NCI-H2081 treated with DMSO at 0.1 percent for 48 hours (cell line): Measurements from ENCODE around the gene SCML1.
A peak's percentile ranks its signal among the peaks of the same experiment; 100 is the strongest.

Experiments used
- DNase-seq: peaks from one replicate; lab custom pipeline; 2025; lab: John Stamatoyannopoulos, UW

Gene SCML1, protein sequence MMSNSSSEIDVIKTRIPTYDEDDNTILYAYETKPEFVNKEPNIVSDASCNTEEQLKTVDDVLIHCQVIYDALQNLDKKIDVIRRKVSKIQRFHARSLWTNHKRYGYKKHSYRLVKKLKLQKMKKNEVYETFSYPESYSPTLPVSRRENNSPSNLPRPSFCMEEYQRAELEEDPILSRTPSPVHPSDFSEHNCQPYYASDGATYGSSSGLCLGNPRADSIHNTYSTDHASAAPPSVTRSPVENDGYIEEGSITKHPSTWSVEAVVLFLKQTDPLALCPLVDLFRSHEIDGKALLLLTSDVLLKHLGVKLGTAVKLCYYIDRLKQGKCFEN

DNA sequence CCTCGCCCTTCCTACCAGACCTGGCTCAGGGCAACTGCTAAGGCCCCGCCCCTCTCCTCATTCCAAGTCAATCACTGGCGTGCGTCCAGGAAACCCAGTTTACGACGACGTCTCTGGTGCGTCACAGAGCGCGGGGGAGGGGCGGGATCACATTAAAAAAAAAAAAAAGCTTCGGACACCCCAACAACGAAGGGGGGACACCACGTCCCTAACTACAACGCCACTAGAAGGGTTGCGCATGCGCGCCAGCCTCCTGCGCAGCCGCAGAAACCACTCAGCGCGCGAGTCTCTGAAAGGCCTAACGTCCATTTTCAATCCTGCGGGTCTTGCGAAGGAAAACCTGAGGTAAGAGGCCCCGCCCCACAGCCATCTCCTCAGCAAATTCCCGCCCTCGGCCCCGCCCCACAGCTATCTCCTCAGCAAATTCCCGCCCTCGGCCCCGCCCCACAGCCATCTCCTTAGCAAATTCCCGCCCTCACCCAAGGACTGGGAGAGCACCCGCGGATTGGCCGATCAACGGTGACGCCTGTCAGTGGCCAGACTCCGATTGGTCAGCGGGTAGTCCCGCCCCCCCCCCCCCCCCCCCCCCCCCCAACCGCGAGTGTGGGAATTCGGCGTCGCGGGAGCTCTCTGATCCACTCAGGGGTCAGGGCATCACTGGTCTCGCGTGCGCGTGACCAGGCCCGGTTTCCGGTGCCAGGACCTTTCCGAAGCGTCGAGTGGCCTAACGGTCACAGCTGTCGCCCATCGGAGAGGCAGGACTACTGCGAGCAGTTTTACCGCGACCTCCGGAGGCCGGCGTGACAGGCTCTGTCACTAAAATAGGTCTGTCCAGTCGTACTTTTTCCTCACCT is at the start of gene SCML1:
SCML1 (plus strand) TSS at position 638 of the 854 bp plus-strand sequence. CDS start 6,694 bp downstream, outside the sequence.
- peak; percentile 87 for DNase-seq

DNA sequence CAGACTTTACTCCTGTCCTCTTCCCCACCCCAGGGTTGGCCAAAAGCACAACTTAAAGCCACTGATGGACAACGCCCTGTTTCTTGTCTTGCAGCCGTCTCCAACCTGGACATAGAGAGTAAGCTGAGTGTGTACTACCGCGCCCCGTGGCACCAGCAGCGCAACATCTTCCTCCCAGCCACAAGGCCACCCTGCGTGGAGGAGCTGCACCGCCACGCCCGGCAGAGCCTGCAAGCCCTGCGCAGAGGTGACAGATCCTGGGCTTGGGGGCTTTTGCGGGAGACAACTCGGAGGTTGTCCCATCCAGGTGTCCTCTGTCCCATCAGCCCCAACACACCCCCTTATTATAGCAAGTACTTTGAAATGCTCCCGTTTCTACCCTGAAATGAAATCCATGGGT is 49.6 kb upstream of the SCML1 start:
- no peak for DNase-seq

DNA sequence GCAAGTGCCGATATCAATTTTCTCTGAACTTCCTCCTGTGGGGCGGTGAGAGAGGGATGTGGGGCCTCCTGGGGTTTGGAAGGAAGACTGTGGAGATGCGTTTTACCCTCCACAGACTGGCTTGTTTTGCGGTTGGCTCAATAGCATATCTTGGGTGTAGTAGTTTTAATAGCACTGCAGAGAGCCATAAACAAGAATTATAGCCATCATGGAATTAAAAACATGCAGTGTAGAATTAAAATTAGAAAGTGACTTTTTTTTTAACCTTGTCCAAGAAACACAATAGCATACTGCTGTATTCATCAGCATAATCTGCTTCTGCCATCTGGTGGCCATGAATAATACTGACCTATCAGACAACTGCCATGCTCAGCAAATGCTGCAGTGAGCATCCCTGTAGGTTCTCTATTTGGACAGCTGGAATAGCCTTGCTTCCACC is 47.3 kb upstream of the SCML1 start:
- peak; percentile 35 for DNase-seq

DNA sequence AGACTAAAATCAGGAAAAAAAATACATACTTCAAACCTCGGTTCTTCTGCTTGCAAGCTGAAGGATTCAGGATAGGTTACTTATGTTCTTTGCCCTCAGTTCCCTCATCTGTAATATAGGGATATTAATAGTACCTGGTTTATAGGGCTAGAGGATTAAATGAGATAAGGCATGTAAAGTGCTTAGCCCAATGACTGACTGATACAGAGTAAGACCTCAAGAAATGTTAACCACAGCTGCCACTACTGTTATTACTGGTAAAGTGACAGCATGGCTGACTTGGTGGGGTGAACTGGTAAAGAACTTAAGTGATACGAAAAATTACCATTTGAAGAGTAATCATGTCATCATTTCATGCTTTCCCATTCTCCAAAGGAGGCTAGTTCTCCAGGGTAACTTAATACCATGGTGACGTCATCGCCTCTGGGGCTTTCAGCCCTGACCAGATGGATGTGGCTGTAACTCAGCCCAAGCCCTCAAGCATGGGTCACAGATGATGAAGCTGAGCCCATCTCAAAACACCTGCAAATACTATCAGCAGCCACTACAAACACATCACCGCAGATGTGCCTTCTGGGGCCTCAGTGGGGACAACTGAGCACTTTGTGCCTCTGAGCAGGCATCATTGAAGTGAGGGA is 44.5 kb upstream of the SCML1 start:
- DNase-seq: no peak

DNA sequence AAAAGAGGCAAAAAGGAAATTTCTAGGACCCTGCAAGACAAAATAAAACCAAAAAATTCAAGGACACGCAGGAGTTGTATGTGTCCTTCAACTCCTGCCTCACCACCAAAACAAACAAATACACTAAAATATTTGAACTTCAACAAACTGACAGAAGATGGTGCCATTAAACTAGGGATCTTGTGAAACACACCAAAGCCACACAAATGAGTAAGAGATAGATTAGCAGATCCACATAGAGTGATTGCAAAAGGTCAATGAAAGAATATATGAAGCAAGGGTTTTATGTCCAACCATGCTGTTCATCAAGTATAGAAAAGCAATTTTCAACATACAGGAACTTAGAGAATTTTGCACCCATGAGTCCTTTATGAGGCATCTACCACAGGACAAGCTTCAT is 40.1 kb upstream of the SCML1 start:
- DNase-seq: no peak

DNA sequence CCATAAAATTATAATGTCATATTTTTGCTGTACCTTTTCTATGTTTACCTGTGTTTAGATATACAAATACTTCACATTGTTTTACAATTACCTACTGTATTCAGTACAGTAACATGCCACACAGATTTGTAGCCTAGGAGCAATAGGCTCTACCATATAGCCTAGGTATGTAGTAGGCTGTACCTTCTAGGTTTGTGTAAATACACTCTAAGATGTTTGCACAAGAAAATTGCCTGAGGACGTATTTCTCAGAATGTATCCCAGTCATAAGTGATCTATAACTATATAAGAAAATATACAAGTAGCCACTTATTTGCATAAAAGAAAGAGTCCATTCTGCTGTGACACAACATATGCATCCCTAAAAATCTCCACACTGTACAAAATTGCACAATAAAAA is 36.3 kb upstream of the SCML1 start:
- no peak for DNase-seq

DNA sequence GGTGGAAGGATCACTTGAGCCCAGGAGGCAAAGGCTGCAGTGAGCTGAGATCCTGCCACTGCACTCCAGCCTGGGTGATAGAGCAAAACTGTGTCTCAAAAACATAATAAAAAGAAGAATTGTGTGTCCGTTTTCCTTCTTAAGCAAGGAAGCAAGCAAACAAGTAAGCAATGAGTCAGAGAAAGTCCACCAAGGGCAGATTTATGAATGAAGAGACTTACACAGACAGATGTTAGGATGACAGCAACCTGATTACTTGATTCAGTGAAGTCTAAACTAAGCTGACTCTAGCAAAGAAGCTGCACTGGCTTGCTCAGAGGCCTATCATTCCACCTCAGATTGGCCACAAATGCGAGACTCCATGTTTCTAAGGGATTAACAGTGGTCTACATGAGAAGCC is 34.1 kb upstream of the SCML1 start:
- DNase-seq: no peak

DNA sequence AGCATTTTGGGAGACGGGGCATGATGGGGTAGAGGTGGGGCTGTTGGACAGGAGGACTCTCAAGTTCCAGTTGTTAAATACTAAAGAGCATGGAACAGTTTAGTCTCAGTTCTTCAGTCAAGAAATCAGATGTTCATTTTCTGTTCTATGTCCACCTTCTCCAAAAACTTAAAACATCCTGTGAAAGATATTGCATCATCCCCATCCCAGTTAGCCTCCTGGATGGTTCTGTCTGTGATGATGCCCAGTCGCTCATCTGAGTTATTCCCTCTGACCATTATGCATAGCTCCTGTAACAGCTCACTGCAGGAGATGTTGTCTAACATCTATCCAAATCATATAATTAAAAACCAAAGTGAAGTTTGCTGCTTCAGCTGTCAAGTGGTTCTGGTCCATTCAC is 32.1 kb upstream of the SCML1 start:
- DNase-seq: no peak

DNA sequence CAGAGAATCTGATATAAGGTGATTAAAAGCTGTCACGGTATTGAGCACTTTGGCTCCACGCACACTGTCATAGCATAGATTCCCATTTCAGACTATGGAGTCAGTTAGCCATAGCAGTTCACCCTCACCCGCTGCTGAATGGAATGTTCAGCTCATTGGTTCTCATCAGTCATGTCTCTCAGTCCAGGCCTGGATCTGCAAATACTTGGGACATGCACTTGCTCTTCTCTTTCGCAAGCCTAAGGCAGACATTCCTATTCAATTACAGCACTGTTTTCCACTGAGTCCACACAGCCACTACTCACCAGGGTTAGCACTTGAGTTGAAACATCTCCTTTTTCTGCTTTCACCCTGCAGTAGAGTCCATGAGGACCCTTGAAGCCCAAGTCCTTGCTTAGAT is 30.6 kb upstream of the SCML1 start:
- no peak for DNase-seq

DNA sequence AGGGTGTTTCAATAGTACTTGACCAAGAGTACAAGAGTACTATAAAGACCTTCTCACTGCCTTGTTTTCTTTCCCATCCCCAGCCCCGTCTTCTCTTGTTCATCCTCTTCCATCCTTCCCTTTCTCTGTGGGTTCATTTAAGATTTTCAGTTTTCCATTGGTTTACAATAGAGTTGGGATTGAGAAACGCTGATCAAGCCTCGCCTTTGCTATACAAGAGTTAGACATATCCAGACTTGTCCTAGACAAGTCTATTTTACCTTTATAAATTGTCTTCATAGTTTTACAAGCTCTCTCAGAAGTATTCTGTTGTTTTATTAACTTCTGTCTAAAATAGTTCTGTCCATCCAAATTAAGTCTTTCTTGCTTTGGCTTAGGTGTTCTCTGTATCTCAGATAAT is 29.6 kb upstream of the SCML1 start:
- DNase-seq: no peak

DNA sequence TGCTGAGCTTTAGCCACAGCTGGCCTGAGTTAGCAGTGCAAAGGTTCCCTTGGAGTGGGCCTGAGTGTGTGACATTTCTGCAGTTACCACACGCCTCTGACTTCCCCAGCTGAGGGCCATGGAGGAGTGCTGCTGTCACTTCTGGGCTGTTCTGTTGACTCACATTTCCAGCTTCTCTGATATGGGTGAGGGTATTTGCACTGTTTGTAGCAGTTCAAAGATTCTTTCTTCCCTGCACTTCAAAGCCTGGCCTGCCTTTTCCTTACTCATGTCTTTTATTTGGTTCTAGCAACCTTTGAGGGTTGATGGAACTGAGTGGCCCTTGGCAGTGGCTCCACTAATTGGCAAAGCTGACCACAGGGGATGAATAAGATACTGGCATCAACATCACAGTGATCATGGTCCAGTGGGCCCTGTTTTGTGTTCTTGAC is 26.4 kb upstream of the SCML1 start:
- no peak for DNase-seq

DNA sequence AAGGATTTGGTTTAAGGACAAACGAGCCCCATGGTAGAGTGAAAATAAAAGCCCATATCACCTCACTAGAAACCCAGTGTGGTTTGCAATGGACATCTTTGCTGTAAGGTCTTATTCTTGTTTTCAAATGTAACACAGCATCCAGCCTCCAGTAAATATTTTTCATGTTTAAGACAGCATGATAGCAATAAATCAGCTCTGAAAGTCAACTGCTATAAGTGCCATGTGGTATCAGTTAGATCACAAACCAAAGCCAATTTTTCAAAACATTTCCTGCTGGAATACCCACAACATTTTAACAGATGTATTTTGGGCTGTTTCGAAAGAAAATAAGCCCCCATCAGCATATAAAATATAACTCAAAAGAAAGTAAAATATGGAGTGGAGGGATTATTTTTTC is 24.0 kb upstream of the SCML1 start:
- no peak for DNase-seq

DNA sequence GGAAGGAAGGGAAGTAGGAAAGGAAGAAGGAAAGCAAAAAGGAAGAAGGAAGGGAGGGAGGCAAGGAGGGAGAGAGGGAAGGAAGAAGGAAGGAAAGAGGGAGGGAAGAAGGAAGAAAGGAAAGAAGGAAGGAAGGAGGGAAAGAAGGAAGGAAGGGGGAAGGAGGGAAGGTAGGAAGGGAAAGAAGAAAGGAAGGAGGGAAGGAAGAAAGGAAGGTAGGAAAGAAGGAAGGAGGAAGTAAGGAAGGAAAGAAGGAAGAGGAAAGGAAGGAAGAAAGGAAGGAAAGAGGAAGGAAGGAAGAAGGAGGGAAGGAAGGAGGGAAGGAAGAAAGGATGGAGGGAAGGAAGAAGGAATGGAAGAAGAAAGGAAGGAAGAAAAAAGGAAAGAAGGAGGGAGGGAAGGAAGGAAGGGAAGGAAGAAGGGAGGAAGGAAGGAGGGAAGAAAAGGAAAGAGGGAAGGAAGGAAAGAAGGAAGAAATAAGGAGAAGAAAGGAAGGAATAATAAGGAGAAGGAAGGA is 18.6 kb upstream of the SCML1 start:
- DNase-seq: no peak

DNA sequence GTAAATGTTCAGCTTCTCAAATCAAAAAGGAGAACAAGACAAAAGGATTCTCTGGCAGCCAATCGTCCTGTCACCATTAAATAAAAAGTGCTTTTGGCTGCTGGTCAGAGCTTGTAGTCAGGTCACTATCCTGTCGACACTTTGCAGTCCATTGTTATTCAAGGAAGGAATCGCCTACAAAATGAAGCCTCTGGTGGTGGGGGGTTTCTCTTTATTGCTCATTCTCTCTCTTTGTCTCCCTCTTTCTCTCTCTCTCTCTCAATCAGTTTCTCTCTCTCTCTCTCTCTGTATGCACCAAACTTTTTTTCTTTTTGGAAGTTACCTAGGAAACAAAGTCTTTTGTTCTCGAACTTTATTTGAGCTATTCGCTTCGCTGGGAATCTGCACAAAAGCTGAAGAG is 17.6 kb upstream of the SCML1 start:
- DNase-seq: no peak

DNA sequence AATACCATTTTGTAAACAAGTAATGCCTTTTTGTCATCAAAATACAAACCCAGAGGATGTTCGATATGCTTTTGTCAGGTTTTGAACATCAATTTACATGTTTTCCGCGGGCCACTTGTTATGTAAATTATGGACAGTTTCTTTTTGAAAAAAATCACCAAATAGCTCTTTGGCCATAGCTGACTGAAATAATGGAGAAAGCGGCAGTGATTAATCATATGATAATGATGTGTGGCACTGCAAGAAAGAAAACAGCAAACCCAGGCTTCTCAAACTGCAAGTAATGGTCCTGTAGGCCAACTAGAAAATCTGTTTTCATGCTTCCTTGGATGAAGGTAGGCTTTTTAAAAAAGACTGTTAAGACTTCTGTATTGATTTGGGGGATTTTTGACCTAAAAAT is 15.6 kb upstream of the SCML1 start:
- DNase-seq: no peak

DNA sequence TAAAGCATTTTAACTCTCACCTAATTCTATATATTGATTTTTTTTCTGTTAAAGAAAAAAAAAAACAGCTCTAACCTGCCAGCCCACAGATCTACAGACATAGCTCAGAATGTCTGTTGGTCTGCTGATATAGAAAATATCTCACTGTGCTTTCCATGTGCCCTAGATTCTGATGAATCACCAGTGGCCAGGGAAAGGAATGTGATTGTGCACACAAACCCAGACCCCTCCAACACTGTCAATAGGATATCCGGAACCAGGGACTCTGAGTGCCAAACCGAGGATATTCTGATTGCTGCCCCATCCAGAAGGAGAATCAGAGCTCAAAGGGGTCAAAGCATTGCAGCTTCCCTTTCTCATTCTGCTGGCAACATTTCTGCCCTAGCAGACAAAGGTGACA is 12.1 kb upstream of the SCML1 start:
- no peak for DNase-seq

DNA sequence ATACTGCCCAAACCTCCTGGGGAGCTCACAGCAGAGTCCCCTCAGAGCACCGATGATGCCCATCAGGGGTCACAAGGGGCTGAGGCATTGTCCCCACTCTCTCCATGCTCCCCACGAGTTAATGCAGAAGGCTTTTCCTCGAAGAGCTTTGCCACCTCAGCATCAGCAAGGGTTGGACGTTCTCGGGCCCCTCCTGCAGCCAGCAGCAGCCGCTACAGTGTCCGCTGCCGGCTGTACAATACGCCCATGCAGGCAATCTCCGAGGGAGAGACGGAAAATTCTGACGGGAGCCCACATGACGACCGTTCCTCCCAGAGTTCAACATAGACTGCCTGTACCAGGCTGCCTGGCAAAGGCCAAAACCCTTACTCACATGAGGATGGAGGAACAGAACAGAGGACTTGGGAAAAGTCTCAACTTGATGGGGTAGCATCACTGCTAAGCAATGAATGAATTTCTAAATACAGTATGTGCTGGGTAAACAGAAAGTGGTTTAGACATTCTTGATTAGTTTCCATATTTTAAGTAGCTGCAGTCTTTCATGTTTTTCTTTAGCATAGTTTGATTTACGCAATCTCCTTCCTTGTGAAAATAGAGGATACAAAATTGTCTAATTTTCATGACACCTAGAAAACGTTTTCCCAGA is 5.0 kb upstream of the SCML1 start:
- DNase-seq: no peak

DNA sequence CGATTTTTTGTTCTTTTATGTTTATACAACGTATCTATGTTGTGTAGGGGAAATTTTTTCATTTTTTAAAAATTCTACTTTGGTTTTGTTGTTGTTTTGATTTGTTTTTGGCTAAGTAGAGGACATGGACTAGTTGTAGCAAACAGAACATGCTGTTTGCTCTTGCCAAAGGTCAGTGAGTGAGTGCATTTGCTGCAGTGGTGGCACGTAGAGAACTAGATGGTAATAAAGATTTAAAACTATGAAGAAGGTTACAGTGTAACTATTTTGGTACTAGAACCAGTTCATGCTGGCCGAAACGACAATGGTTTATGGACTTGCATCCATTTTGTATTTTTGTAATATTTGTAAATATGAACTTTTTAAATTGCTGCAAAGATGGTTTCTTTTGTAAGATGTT is 1.9 kb upstream of the SCML1 start:
- DNase-seq: no peak

DNA sequence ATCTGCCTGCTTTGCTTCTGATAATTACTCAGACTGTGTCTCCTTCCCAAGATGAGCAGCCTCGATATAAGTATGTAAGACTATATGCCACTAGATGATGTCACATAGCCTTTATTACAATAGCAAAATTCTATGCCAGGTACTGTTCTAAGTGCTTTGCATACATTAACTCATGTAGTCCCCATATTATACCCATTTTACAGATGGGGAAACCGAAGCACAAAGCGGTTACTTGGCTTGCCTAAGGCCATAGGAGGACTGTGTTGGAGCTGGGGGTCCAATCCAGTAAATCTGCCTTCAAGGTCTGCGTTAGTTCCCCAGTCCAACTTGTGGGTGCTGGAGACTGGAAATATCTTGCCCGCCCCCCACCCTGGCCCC is 826 bp upstream of the SCML1 start:
- DNase-seq: no peak

DNA sequence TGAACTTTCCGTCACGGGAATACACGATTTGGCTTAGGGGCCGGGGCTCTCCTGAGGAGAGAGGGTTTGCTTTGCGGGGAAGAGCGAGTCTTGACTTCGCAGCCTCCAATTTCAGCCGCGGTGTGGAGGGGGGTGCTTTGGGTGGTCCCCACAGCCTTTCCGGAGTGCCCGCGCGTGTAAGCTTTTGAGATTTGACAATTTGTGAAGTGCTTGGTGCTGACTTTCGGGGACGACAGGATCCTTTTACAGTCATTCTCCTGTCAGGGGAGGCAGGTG is 355 bp downstream of the SCML1 start:
- DNase-seq: no peak

DNA sequence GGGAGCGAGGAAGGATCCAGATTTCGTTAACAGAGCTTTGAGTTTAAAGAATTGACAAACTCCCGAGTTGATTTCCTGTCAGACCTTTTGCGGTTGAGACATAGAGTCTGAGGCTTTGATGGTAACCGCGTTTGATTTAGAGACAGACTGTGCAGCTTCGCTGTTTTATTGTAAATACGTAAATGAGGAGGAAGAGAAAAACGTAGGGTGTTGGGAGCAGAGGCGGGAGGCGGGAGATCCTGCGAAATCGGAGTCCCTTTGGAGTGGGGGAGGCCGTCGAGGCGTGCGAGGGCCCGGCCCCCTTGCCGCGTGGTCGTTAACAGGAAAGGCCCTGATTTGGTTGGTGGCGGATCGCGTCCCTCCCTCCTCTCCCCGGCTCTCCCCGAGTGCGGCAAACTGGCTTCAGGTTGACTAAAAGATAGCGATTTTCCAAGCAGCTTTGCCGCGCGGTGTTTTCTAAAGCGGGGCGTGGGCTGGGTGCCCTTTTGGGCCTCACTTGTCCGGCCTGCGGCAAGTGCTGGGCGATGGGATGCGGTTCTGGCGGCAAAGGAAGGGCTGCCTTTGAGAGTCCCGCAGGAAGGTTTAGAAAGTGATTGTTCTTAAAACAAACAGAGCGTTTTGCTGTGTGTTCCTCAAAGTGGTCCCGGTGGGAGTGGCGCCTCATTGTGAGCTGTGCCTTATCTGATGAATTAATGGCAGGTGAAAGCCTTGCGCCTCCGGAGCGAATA is 857 bp downstream of the SCML1 start:
- DNase-seq: no peak
